Measurements from ENCODE around the gene FIP1L1.

FIP1L1 gene

DNA sequence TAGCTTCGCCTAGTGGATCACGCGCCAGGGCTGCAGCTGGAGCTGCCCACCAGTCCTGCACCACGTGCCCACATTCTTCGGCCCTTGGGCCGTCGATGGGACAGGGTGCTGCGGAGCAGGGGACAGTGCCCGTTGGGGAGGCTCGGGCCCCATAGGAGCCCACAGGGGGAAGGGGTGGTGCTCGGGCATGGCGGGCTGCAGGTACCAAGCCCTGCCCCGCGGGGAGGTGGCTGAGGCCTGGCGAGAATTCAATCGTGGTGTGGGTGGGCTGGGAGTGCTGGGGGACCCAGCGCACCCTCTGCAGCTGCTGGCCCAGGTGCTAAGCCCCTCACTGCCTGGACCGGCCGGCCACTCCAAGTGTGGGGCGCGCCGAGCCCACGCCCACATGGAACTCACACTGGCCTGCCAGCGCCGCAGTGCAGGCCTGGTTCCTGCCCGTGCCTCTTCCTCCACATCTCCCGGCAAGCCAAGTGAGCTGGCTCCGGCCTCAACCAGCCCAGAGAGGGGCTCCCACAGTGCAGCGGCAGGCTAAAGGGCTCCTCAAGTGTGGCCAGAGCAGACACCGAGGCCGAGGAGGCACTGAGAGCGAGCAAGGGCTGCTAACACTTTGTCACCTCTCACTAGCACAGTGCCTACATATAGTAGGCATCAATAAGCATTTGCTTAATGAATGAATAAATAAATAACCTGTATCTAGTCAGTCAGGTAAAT is 23.3 kb upstream of the FIP1L1 start:
- TF ChIP-seq, protein P1, sequence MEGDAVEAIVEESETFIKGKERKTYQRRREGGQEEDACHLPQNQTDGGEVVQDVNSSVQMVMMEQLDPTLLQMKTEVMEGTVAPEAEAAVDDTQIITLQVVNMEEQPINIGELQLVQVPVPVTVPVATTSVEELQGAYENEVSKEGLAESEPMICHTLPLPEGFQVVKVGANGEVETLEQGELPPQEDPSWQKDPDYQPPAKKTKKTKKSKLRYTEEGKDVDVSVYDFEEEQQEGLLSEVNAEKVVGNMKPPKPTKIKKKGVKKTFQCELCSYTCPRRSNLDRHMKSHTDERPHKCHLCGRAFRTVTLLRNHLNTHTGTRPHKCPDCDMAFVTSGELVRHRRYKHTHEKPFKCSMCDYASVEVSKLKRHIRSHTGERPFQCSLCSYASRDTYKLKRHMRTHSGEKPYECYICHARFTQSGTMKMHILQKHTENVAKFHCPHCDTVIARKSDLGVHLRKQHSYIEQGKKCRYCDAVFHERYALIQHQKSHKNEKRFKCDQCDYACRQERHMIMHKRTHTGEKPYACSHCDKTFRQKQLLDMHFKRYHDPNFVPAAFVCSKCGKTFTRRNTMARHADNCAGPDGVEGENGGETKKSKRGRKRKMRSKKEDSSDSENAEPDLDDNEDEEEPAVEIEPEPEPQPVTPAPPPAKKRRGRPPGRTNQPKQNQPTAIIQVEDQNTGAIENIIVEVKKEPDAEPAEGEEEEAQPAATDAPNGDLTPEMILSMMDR (IDR thresholded peaks at IDR 0.05; ENCODE audit: insufficient read depth, missing control alignments): no peak
- no peak for FAIRE-seq
- DNase-seq (ENCODE audit: insufficient read length, low spot score): no peak

- TF ChIP-seq, protein P1 (IDR thresholded peaks at IDR 0.05; ENCODE audit: insufficient read depth, missing control alignments): no peak
- no peak for FAIRE-seq
- no peak for DNase-seq (ENCODE audit: insufficient read length, low spot score)
Observed at GRCh38 chr4:53355930-53356521, 21.4 kb upstream of the FIP1L1 start.

GRCh38 chr4:53361451-53361850 is 16.0 kb upstream of the FIP1L1 start:
- TF ChIP-seq, protein P1 (IDR thresholded peaks at IDR 0.05; ENCODE audit: insufficient read depth, missing control alignments): no peak
- DNase-seq (ENCODE audit: insufficient read length, low spot score) (no peak), FAIRE-seq (no peak)

DNA sequence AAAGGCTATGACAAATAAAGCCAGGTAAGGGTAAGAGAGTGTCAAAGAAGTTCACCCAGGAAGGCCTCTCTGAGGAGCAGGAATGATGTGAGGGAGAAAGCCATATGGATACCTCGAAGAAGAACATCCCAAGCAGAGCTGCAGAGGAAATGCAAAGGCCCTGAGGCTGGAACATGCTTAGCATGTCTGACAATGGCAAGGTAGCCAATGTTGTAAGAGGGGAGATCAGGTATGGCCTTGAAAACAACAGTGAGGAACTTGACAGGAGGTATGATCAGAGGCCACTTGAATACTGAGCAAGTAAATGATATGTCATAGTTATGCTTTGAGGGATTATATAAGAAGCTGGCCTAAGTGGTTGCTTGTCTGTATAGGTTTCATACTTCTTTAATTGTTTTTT is 15.3 kb upstream of the FIP1L1 start:
- FAIRE-seq (no peak), DNase-seq (ENCODE audit: insufficient read length, low spot score) (no peak)
- TF ChIP-seq, protein P1 (IDR thresholded peaks at IDR 0.05; ENCODE audit: insufficient read depth, missing control alignments): no peak

- DNase-seq (ENCODE audit: insufficient read length, low spot score): no peak
- no peak for FAIRE-seq
- TF ChIP-seq, protein P1 (IDR thresholded peaks at IDR 0.05; ENCODE audit: insufficient read depth, missing control alignments): no peak
Observed at GRCh38 chr4:53364624-53365023, 12.8 kb upstream of the FIP1L1 start.

GRCh38 chr4:53365121-53365485 is 12.3 kb upstream of the FIP1L1 start:
- no peak for DNase-seq (ENCODE audit: insufficient read length, low spot score)
- no peak for FAIRE-seq
- TF ChIP-seq, protein P1 (IDR thresholded peaks at IDR 0.05; ENCODE audit: insufficient read depth, missing control alignments): no peak

All from D721Med (cell line).